ENCODE measurements around the gene RDH14.

RDH14 gene, protein sequence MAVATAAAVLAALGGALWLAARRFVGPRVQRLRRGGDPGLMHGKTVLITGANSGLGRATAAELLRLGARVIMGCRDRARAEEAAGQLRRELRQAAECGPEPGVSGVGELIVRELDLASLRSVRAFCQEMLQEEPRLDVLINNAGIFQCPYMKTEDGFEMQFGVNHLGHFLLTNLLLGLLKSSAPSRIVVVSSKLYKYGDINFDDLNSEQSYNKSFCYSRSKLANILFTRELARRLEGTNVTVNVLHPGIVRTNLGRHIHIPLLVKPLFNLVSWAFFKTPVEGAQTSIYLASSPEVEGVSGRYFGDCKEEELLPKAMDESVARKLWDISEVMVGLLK

GRCh38 chr2:18560031-18560796 is at the start of gene RDH14:
Gene RDH14, minus strand, starts transcription at chr2:18560653. Its CDS starts 81 bp downstream, at chr2:18560572.
- DNase-seq: peak; percentile 65

- DNase-seq: no peak
Measured at GRCh38 chr2:18610090-18610489, 49.6 kb upstream of the RDH14 start.

- no peak for DNase-seq
Measured at GRCh38 chr2:18605115-18605514, 44.7 kb upstream of the RDH14 start.

DNA sequence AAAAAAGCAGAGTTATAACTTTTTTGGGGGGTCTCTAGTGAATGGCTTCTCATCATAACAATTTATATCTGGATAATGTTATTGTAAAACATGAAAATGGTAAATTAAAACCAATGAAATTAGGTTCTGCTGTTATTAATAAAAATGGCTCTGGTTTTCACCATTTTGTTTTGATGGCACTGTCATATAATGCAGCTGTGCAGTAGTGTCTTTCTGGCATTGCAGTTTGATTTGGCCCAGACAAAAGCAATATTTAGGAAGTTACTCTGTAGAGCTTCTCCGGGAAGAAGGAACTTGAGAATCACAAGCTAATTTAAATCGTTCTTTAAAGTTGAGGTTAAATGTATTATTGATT is 44.1 kb upstream of the RDH14 start:
- DNase-seq: no peak

DNA sequence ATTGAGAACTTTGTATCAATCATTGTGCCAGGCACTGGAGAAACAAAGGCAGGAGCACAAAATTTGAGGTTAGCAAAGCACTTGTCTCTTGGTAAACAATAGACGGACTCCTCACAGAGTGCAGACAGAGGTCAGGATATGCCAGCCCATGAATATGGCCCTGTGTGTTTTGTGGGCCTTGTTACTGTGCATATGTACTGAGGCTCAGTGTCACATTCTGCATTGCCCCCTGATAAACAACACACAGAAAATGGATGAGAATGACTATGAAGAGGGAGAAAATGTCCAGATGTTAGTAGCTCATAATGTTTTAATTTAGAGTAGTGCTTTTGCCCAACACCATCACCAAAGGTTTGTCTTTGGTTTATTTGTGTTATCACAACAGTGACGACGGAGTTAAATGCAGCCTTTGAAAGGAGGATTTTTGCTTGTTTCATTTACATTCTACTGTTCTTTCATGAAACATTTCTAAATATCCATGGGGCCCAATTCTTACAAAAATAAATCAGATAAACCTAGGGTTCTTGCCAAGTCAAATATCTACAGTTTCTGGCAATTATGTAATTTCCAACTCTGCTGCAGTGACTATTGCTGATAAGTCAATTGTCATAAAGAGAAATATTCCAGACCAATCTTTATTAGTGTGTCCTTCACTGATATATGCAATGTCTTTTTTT is 43.5 kb upstream of the RDH14 start:
- no peak for DNase-seq

DNA sequence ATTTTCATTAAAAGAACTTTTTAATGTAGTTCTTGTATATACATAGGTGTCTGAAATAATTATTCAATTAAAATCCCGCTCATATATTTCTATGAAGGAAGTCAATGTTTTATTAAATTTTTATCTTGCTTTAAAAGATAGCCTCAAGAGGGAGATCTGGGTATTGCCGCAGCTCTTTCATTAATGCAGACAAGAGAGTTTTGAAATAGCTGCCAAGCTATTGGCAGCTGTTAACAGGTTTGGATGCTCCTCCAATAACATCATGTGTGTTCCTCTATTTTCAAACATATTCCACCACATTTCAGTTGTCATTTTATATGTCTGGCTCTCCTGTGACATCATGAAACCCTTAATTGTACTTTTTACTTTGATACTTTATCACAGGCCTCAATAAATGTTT is 41.8 kb upstream of the RDH14 start:
- no peak for DNase-seq

DNA sequence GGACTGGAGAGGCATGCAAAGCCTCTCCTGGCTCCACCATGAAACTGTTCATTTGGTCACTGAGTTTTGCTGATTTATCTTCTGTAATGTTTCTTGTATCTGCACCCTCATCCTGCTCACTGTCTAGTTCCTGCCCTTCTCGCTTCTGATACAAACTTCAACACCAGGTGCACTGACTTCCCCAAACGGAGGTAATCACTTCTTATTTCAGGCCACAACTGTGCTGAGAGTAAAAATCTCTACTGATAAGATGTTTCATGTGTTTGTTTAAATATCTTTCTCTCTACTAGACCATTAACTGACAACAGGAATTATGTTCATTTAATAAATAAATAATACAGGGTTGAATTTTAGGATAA is 39.8 kb upstream of the RDH14 start:
- DNase-seq: no peak

GRCh38 chr2:18599509-18600254 is 39.2 kb upstream of the RDH14 start:
- no peak for DNase-seq

- no peak for DNase-seq
Measured at GRCh38 chr2:18598848-18599484, 38.5 kb upstream of the RDH14 start.

- no peak for DNase-seq
Measured at GRCh38 chr2:18597618-18598017, 37.2 kb upstream of the RDH14 start.

DNA sequence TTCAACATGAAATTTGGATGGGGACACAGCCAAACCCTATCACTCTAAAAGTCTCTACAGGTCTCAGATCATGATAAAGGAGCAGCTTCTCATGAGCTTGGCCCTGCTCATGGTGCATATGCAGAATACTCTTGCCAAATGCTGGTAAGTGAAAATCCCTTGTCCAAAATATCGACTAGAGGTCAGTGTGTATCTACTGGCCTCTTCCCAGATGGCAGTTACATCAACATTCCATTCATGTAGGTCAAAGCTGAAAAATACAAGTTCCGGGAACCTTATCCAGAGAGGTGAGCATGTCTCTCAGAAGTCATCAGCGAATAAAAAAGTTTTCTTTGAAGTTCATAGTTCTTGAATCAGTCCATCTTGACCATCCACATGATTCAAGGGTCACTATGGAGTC is 36.5 kb upstream of the RDH14 start:
- no peak for DNase-seq

GRCh38 chr2:18593496-18593895 is 33.0 kb upstream of the RDH14 start:
- DNase-seq: no peak

DNA sequence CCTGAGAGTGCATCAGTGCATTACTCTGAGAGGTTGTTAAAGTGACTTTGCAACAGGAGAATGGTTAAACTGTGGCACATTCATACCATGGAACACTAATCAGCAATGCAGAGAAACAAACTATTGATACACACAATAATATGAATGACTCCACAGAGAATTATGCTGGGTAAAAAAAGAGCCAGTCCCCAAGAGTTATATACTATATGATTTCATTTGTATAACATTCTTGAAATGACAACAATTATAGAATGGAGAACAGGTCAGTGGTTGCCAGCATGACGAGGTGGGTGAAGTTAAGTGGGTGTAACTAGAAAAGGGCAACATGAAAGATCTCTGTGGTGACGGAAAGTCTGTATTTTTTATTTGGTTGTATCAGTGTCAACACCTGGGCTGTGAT is 31.9 kb upstream of the RDH14 start:
- DNase-seq: no peak

DNA sequence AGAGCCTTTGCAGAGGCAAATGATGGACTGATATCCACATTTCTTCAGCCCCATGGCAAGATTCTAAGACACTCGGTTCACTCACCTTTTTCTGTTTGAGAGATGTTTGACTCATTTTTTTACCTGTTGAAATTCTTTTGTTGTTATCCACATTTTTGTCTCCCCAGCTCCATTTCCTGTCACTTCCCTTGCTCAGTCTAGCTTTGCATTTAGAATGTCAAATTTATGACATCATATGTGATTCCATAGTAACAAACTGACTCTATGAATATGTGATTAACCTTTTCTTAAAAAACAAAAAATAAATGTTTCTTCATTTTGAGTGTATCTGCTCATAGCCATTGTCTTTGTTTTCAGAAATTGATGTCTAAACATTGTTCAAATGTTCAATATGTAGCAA is 28.9 kb upstream of the RDH14 start, which contains the start of gene NT5C1B:
Gene NT5C1B (minus strand): TSS at position 216 of the 400 bp plus-strand sequence. CDS start 101 bp downstream, at position 115.
- no peak for DNase-seq

DNA sequence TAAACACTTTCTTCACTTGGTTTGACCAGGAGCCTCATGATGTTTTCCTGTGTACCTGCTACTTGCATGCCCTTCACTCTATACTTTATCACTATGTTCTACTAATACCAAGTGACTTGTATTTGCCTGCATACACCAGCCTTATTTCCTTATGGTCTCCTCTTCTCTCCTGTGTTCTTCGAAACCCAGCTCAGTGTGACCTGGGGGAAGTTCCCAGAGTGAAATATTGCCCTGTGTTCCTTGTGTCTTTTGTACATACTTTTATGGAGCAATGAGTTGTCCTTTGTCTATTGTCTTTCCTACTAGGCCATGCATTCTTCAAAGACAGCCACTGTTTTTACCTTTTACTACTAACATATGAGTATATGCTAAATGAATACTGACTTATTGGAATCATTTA is 28.3 kb upstream of the RDH14 start:
- no peak for DNase-seq

- DNase-seq: no peak
Measured at GRCh38 chr2:18588049-18588448, 27.6 kb upstream of the RDH14 start.

GRCh38 chr2:18585526-18585925 is 25.1 kb upstream of the RDH14 start:
- DNase-seq: no peak

DNA sequence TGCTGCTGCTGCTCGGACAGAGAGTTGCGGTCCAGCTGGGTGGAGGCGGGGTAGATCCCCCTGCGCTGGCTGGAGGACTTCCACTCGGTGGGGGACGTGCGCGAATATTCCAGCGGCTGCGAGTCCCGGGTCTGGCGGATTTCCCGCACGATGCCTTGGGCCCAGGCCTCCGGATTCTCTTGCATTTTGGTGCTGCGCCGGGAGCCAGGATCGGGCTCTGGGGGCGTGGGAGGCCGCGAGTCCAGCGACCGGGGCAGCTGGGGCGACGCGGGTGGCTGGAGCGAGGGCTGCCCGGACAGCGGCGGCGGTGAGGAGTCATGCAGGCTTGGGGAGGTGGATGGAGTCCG is 24.1 kb upstream of the RDH14 start:
- DNase-seq: no peak

DNA sequence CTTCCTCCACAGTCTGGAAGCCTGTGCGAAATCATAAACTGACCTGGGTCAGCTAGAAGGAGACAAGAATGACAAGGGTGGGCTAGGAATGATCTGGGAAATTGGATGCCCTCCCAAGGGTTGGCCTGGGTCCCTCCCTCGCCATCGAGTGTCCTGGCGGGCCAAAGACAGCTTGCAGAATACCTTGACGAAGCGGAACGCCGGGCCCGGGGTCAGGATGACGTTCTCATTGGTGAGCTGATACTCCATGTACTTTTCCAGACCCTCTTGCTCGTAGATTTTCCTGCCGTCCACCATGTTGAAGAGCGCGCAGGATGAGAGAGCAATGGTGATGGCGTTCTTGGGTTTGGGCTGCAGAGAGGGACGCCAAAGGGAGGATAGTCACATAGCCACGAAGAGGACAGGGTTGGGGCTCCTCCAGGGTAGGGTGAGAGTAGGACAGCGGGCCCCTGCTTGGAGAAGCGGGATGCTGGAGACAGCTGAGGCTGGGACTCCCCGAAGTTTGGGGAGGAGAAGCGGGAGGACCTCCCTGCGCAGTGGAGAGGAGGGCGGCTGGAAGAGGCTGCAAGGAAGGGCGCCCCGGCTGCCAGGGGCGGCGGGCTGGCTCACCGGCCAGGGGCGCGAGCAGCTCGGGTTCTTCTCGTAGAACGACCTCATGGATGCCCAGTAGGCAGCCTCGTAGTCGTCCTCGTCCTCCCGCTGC is 23.6 kb upstream of the RDH14 start:
- DNase-seq: no peak

DNA sequence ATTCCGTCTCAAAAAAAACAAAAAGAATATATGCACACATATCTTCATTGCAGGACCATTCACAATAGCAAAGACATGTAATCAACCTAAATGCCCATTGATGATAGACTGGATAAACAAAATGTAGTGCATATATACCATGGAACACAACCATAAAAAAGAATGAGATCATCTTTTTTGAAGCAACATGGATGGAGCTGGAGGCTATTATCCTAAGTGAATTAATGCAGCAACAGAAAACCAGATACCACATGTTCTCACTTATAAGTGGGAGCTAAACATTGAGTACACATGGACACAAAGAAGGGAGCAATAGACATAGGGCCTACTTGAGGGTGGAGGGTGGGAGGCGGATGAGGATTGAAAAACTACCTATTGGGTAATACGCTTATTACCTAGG is 20.2 kb upstream of the RDH14 start:
- DNase-seq: no peak

GRCh38 chr2:18578033-18578432 is 17.6 kb upstream of the RDH14 start:
- DNase-seq: no peak

DNA sequence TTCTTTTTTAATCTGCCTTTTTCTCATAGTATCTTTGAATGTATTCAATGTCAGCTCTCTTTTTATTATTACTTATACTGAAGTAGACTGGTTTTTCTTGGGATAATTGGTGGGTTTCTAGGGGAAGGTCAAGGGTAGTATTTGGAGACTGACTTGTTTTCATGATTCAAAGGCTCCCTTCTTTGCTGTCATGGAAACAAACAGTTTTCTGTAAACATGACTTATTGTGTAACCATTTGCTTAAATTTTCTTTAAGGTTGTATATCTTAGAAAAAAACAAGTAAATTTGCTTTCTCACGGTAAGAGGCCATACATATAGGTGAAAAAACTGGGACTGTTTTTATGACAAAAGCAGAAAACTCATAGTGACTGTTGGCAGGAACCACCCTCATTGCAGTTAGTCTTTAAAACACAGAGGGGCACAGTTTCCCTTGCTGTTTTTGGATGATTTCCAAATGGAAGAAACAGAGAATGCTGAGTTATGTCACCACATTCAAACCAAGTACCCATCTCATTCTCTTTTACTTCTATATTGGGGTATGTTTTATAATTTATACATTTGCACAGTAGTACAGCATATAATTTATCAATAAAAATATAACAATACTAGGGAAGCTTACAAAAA is 5.8 kb upstream of the RDH14 start:
- no peak for DNase-seq

Data from T1000 (cell line).